Subcutaneous abdominal adipose tissue (tissue), 5 donors: Measurements from ENCODE around the gene TRAPPC14.
A peak's percentile ranks its signal among the peaks of the same experiment; 100 is the strongest.

Experiments
- H3K27ac ChIP-seq: one replicate; pipeline ENCODE4 v1.7.0; 2013; ENCODE audit warnings: low read depth, mild to moderate bottlenecking, inconsistent platforms, low read length, moderate library complexity
- H3K27me3 ChIP-seq, 5 donors: one replicate each; pipeline ENCODE4 v1.7.0; 2013; ENCODE audit warnings: low read length in 5 of 5, inconsistent platforms in 1 of 5; ENCODE audit not compliant: control insufficient read depth in 5 of 5, insufficient read depth in 4 of 5
- H3K36me3 ChIP-seq, 5 donors: one replicate each; pipeline ENCODE4 v1.7.0; 2013; ENCODE audit warnings: low read length in 5 of 5; ENCODE audit not compliant: control insufficient read depth in 5 of 5, insufficient read depth in 5 of 5
- H3K4me1 ChIP-seq, 5 donors: one replicate each; pipeline ENCODE4 v1.7.0; 2013; ENCODE audit warnings: low read length in 5 of 5, mild to moderate bottlenecking in 3 of 5, moderate library complexity in 1 of 5; ENCODE audit not compliant: control insufficient read depth in 5 of 5, insufficient read depth in 5 of 5
- H3K4me3 ChIP-seq, 5 donors: one replicate each; pipeline ENCODE4 v1.7.0; 2013; ENCODE audit warnings: low read length in 5 of 5, low read depth in 1 of 5
- H3K9ac ChIP-seq, 5 donors: one replicate each; pipeline ENCODE4 v1.7.0; 2013; ENCODE audit warnings: low read length in 5 of 5, mild to moderate bottlenecking in 4 of 5, moderate library complexity in 3 of 5
- H3K9me3 ChIP-seq, 5 donors: one replicate each; pipeline ENCODE4 v1.7.0; 2013; ENCODE audit warnings: low read length in 5 of 5; ENCODE audit not compliant: control insufficient read depth in 5 of 5
- donor health status: healthy.
- donor health status: healthy.
- donor health status: healthy.
- donor health status: healthy.
- donor health status: healthy.

The TRAPPC14 gene

DNA sequence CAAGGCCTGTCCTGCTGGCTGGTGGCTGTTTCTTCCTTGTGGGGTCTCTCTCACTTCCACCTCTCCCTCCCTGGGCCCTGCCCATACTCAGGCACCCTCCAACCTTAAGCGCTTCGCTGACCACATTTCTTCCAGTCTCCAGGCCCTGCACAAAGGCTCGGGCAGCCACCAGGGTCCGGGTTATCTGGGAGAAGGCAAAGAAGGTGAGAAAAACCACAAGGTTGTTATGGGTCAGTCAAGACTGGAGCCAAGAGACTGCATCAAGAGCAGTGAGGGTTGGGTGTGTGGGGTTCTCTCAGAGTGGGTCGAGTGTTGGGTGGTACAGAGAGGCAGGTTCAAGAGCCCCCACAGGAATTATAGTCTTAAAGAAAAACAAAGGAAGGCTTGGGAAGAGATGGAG is 16.1 kb upstream of the TRAPPC14 start:
- H3K36me3 ChIP-seq = no peaks in the 10 kb centered on the region
- no peak overlapping the region for H3K27ac ChIP-seq
- H3K27me3 ChIP-seq = peaks cover 0 to 21% (median 17%) of the 10 kb centered on the region in 5 donors
- no peaks in the 10 kb centered on the region for H3K9me3 ChIP-seq
- H3K4me1 ChIP-seq = peaks cover 0 to 21% (median 12%) of the 10 kb centered on the region in 5 donors
- H3K9ac ChIP-seq = no peak overlapping the region
- H3K4me3 ChIP-seq = no peak overlapping the region

DNA sequence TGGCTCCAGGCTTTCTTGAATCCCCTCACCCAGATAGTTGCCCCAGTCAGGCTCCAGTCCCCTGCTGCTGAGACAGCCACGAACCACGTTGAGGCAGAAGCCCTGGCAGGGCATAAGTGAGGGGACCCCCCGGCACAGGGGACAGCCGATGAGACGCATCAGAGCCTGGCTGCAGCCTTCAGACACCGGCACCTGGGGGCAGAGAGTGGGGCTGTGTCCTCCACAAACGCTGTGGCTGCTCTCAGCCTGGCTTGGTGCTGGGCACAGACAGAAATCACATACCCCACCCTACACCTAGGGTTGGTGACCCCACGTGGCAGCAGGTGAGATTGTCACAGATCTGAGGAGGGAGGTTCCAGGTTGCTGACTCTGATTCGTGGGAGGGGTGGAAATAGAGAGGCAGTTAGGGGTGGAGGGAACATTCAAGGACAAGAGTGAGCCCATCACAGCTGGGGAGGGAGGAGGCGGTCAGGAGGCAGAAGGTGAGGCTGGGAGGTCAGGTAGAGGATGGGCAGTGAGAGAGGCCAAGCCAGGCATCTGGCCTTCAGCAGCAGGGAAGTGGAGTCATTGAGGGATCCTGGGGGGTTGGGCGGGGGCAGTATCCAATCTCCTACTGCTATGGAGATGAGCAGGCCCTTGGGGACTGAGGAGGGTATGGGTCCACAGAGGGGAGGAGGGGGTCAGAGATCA is 15.4 kb upstream of the TRAPPC14 start:
- H3K27me3 ChIP-seq = peaks cover 0 to 21% (median 17%) of the 10 kb centered on the region in 5 donors
- peaks cover 0 to 21% (median 12%) of the 10 kb centered on the region in 5 donors for H3K4me1 ChIP-seq
- no peaks in the 10 kb centered on the region for H3K36me3 ChIP-seq
- no peak overlapping the region for H3K4me3 ChIP-seq
- H3K27ac ChIP-seq = no peak overlapping the region
- H3K9ac ChIP-seq = no peak overlapping the region
- no peaks in the 10 kb centered on the region for H3K9me3 ChIP-seq

DNA sequence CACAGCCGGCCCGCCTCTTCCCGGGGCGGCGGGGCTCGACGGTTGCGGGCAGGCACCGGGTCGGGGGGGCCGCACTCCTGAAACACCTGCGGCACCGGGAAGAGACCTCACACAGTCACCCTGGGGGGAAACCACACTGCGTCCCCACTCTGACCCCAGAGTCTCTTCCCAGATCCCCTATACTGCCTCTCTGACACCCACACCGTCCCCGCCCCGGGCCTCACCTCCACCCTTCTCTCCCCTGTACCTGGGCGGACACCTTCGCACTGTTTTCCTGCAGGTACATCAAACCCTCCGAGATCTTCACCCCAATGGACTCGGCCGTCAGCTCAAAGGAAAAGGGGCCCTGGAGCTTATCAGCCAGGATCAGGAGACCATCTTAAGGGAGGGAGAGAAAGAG is 13.3 kb upstream of the TRAPPC14 start:
- peaks cover 6 to 31% (median 18%) of the 10 kb centered on the region in 5 donors for H3K27me3 ChIP-seq
- peaks cover 0 to 29% (median 21%) of the 10 kb centered on the region in 5 donors for H3K4me1 ChIP-seq
- H3K4me3 ChIP-seq = no peak overlapping the region

DNA sequence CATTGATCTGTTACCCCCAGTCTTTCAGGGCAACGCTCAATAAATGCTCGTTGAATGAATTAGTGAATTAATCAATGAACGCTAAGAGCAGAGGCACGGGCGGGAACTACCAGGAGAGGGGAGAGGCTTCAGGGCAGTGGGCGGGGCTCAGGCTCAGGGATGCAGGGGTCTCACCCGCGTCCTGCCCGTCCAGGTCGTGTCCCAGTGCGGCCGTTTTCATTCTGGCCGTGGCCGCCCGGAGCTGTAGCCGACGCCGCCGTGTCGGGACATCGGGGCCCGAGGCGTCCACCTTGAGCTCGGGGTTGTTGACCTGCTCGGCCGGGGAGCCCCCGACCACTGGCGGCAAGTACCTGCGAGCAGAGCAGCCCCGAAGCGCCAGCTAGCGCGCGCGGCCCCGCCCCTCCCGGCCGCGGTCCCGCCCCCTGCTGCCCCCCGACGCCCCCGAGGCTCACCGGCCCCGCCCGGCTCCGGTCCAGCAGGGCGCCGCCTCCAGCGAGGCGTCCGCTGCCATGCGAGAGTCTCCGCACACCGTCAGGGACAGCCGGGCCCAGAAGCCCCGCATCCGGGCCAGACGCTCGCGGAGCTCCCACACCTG is 12.7 kb upstream of the TRAPPC14 start:
- Histone ChIP-seq H3K9me3 (no peaks in the 10 kb centered on the region), H3K27me3 (peaks cover 9 to 38% (median 24%) of the 10 kb centered on the region in 5 donors), H3K4me1 (peaks cover 0 to 34% (median 24%) of the 10 kb centered on the region in 5 donors), H3K4me3 (peak overlapping the region in 2 of 5 donors; percentile 22 to 37), H3K36me3 (no peaks in the 10 kb centered on the region), H3K9ac (no peak overlapping the region), H3K27ac (no peak overlapping the region)

More for the DNA sequence above, 13.3 kb upstream of the TRAPPC14 start:
- Histone ChIP-seq H3K27ac (no peak overlapping the region), H3K36me3 (no peaks in the 10 kb centered on the region), H3K9me3 (no peaks in the 10 kb centered on the region), H3K9ac (no peak overlapping the region)

DNA sequence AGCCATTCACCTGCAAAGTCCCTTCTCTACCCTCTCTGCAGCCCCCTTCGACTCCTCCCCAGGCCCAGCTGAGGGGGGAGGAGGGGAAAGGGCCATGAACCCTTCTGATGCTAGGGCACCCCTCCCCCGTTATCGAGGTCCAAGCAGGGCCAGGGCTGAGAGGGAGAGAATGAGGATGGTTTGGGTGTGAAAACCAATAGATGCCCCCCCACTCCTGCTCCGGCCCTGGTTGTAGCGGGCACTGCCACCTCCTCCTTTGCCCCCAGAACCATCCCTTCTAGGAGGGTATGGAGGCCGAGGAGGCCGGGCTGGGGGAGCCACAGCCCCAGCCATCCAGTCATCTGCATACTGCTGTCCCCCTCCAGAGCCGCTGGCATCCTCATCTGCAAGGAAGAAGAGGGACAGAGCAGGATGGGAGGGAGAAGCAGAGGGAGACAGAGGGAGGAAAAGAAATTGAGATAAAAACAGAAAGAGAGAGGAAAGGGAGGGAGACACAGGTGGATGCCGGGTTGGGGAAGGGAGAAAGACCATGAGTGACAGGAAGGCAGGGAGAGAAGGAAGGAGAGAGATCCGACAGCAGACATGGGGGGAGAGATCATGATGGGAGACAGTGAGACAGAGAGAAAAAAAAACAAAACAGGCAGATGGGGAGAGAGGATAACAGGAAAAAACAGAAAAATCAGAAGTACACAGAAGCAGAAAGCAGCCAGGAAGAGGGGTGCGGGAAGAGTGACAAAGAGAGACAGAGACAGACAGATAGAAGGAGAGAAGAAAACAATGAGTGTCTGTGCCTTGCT is 11.8 kb upstream of the TRAPPC14 start:
- H3K36me3 ChIP-seq = no peaks in the 10 kb centered on the region
- H3K27me3 ChIP-seq = peaks cover 9 to 40% (median 26%) of the 10 kb centered on the region in 5 donors
- H3K9ac ChIP-seq = no peak overlapping the region
- H3K4me1 ChIP-seq = peaks cover 0 to 34% (median 24%) of the 10 kb centered on the region in 5 donors
- H3K27ac ChIP-seq = no peak overlapping the region
- H3K4me3 ChIP-seq = no peak overlapping the region
- no peaks in the 10 kb centered on the region for H3K9me3 ChIP-seq

DNA sequence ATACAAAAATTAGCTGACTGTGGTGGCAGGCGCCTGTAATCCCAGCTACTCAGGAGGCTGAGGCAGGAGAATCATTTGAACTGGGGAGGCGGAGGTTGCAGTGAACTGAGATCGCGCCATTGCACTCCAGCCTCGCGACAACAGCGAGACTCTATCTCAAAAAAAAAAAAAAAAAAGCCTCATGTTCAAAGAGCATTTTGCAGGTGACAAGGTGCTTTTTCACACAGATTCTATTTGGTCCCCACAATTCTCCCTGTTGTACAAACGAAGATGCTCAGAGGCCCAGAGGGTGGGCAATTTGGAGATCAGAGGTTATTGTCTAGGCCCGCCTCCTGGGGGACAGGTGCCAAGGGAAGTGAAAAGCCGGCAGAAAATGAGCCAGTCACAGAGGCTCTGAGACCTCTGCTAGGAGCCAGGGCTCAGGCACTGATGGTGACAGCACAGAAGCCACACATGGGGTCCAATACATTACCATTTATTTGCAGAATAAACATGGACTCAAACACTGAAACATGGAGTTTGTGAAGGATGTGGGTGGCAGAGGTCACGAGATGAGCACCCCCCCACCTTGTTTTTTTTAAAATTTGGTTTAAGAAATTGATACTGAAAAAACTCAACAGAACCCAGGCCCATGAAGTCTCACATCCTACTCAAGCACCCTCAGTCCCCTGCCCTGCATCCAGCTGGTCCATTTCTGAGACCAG is 10.8 kb upstream of the TRAPPC14 start:
- no peak overlapping the region for H3K27ac ChIP-seq
- H3K4me3 ChIP-seq = no peak overlapping the region
- no peak overlapping the region for H3K9ac ChIP-seq
- no peaks in the 10 kb centered on the region for H3K9me3 ChIP-seq
- no peaks in the 10 kb centered on the region for H3K36me3 ChIP-seq
- peaks cover 9 to 40% (median 26%) of the 10 kb centered on the region in 5 donors for H3K27me3 ChIP-seq
- peaks cover 0 to 34% (median 24%) of the 10 kb centered on the region in 5 donors for H3K4me1 ChIP-seq

DNA sequence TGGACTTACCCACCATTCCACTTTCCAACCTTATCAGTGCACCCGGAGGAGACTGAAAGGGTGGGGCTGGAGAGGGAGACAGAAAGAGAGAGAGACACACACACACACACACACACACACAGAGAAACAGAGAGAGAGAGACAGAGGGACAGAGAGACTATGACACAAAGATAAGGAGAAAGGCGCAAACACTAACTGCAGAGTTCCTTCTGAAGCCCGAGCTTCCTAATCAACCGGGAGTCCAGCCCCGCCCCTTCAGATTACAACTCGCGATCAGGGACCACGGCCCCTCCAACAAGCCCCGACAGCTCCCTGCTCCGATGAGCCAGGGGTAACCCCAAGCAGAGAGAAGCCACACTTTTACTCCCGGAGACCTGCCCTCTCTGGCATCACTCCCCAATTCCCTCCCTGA is 9.4 kb upstream of the TRAPPC14 start:
- Histone ChIP-seq H3K9me3 (no peaks in the 10 kb centered on the region), H3K27me3 (peaks cover 9 to 37% (median 26%) of the 10 kb centered on the region in 5 donors), H3K4me3 (peak overlapping the region; percentile 57 to 78 (median 69)), H3K27ac (no peak overlapping the region), H3K9ac (peak overlapping the region; percentile 8 to 70 (median 50)), H3K4me1 (peaks cover 0 to 34% (median 24%) of the 10 kb centered on the region in 5 donors), H3K36me3 (no peaks in the 10 kb centered on the region)

DNA sequence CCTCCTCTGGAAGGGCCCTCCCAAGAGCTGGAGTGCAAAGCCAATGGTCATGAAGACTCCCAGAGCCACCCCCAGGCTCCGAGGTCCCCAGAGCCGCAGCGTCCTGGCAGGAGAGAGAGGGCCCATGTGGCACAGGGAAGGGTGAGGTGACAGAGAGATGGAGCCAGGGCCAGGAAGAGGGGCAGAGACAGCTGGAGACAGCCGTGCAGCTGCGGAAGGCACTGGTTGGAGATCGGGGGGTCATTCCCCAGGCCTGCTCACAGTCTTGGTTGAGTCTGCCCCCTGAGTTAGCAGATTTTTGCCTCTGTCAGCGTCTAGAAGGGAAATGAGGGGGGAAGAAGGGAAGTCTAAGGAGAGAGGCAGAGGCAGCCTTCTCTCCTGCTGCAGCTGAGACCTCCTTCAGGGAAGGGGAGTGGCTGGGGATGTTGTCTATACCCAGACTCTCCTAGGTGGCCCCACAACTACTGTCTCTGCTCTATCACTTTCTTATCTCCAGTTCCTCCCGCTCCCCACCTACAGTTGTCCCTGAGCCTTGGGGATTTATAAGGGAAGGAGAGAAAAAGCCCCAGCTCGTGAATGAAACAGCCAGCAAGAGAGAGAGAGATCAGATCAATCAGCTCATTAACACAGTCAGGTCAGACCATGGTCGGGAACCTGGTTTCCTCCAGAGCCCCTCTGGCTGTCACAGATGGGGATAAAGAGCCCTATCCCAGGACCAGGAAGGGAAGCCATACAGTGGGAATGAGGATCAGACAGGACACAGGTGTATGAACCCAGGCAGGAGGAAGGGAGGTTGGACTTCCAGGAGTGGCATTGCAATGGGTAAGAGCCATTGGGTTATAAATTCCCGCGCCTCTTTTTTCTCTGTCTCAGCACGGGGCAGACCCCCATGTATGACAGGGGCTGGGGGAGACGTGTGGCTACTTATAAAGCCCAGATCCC is 8.7 kb upstream of the TRAPPC14 start:
- H3K4me3 ChIP-seq = peak overlapping the region; percentile 23 to 78 (median 69)
- peak overlapping the region in 1 of 5 donors; percentile 52 for H3K9ac ChIP-seq
- H3K27me3 ChIP-seq = peaks cover 9 to 37% (median 26%) of the 10 kb centered on the region in 5 donors
- H3K9me3 ChIP-seq = no peaks in the 10 kb centered on the region
- H3K36me3 ChIP-seq = no peaks in the 10 kb centered on the region
- no peak overlapping the region for H3K27ac ChIP-seq
- peaks cover 0 to 34% (median 24%) of the 10 kb centered on the region in 5 donors for H3K4me1 ChIP-seq
